ENCODE results near the gene KLF15.
"Not testable (repeated sequence)": the region's sequence is repeated elsewhere in the genome, so short reads cannot be mapped to it uniquely, and the experiment has no call there.

The KLF15 gene

DNA sequence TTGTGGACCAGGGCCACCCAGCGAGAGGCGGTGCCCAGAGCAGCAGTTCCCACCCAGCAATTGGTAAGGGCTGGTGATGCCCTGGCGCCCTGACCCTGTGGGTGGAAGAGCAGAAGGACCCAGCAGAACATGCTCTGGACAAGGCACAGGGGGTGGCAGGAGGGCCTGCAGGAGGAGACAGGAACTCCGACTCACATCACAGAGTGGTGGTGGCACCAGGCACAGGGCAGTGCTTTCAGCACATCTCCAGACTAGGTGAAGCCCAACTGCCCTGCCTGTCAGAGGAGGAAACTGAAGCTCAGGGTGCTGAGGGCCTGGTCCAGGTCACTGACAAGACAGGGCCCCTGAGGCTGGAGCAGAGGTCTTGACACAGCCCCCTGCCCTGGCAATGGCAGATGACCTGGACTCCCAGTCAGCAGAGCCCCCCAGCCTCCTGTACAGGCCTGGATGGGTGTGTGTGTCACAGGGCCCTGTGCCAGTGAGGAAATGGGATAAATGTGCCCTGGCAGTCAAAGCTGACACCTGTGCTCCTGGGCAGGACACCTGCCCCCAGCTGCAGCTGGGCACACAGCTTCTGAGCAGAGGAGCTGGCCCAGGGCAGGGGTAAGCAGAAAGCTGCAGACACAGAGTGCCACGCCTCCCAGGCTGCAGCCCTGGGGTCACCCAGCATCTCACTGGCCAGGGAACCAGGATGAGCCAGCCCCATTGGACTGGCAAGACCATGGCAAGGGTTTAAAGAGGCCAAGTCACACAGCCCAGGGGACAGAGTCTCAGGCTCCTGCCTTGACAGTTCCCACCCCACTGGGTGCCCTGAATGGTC lies 11.4 kb downstream of the KLF15 start:
- no peak for DNase-seq

DNA sequence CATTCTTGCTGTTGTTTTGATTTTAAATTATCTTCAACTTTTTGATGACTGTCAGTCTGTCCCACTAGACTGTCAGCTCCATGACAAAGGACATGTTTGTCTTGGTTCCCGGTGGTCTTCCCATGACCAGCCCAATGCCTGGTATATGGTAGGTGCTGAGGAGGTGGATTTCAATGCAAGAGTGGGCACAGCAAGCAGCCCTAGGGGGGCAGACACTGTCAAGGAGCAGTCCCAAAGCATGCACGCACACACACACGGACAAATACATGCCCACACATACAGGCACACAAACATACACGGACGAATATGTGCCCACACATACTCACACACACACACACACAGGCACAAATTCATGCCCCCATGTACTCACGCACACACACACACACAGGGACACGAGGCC lies 12.0 kb downstream of the KLF15 start:
- DNase-seq = no peak

DNA sequence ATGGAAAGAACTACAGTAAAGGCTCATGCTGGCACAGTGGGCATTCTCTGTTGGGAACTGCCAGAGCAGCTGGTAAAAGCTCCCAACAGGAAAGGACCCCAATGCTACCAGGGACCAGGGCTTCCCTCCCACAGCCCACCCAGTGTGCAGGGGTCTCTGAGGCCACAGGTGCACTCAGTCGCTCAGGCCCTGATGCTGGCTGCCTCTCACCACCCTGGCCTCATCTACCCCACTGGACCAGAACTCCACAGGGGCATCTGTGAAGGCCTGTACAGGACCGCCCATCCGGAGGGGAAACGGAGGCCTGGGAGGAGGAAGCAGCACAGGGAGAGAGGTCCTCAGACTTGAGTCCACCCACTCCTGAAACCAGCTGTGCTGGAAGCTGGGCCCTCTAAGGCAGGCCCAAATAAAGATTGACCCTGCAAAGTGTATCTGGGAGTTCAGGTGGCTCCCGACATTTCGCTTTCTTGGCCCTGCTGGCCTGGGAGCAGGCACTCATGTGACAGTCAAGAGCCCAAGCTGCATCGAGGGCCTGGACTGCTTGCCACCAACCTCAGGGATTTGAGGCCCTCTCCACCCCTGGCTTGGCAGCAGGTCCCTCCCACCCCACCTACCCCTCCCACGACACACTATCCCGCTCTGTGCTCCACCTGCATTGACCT lies 12.7 kb downstream of the KLF15 start:
- no peak for DNase-seq

DNA sequence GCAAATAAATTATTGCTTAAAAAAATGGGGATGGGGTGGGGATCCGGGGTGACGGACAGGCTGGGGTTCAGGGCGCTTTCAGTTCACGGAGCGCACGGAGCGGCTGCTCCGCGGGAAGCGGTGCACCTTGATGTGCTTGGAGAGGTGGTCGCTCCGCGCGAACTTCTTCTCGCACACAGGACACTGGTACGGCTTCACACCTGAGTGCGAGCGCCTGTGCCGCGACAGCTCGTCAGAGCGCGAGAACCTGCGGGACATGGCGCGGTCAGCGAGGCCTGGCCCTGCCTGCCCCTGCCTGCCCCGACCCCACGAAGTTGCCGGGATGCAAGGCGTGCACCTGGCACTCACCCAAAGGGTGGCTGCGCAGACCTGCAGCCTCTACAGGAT lies 13.6 kb downstream of the KLF15 start:
- no peak for DNase-seq

DNA sequence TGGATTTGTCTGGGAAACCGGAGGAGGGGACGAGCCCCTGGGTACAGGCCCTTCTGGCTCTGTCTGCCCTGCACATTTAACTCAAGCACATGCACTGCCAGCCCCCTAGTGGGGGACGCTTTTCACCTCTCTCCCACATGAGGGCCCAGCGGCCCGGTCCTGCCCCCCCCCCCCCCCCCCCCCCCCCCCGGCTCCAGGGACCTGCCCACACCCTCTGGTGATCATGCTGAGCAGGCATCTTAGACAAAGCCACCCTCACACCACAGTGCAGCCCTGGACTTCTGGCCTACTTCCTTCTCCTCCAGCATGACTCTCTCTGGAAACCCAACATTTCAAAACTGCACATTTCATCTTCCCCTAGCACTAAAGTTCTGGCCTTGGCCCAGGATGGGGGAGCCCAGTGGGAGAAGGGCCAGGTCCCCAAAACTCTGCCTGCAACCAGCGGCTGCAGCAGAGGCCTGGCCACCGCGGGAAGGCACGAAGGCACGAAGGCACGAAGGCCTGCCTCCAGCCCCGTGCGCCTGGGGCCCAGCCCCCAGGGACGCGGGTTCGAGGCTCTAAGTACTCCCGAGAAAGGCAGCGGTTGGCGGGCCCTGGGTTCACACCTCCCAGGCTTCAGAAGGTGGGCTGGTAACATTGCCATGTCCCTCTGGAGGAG lies 14.1 kb downstream of the KLF15 start:
- DNase-seq = no peak

DNA sequence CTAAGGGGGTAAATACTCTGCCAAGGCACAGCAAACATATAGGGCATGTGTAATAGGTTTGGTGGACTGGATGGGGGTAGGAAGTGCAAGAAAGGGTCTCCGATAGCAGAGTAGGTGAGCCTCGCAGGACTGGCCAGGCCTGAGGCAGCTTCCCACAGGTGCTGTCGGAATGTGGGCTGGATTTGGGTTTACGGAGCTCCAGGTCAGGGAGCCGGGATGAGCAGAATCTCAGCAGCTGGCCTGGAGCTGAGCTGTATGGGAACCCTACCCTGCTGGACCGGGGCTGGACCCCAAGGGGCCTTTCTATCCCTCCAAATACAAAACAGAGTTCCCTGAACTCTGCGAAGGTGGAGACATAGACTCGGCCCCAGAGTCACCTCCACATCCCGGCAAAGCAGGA lies 15.0 kb downstream of the KLF15 start:
- DNase-seq = no peak

DNA sequence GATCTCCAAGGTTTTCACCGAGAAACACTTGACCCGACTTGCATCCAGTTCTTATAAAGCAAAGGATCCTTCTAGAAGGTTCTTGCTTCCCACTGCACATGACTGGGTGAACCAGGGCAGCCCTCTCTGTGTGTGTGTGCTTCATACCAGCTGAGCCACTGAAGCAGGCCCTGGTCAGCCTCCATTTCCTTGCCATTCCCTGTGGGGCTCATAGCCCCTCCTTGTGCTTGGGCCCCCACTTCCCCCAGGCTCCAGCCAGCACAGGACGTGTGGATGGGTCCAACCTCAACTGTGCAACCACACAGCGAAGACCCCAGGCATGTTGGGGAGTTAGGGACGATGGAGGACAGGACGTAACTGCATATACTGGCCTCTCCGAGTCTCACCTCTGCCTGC lies 15.5 kb downstream of the KLF15 start:
- no peak for DNase-seq

DNA sequence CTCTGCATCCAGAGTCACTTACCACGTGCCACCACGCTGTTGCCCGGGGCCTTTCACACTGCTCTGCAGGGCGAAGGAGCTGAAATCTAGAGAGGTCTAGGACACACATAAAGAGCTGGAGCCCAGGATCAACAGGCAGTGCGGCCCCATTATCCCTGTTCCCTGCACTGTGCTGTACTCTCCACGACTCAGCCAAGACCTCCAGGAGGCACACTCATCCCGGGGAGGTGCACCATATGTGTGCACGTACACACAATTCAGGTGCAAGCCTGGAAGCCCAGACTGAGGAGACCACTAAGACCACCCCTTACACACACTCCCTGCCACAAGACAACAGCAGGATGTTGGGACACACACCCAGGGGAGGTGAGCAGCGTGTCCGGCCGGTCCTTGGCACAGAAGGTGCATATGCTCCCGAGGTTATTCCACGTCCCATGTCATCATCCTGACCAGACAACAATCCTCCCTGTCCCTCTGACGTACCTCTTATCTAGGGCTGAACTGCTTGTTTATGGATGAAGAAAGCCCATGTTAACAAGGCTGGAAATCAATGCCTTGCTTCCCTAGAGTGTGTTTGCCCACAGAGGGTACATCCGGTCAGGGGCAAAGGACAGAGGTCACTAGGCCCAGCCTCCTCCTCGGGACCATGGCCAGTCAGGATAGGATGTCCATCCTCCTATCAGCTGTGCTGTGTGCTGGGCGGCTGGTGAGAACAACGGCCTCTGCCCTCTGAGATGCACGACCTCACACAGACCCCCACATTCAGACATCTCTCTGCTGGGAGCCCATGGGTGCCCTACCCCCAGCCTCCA lies 16.1 kb downstream of the KLF15 start:
- DNase-seq = no peak

DNA sequence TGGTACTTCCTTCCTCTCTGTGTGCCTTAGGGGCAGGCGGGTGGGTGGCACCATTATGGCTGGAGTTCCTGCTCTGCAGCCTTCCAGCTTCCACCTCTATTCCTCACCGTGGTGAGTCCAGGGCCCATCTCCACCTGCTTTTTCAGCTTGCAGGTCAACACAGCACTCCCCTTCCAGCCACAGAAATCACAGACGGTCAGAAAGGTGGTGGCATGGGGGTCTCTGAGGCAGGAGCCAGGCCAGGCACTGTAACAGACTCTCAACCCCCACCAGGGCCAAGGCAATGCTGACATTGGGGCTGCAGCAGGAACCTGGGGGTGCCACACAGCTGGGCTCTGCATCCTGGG lies 16.6 kb downstream of the KLF15 start:
- no peak for DNase-seq

DNA sequence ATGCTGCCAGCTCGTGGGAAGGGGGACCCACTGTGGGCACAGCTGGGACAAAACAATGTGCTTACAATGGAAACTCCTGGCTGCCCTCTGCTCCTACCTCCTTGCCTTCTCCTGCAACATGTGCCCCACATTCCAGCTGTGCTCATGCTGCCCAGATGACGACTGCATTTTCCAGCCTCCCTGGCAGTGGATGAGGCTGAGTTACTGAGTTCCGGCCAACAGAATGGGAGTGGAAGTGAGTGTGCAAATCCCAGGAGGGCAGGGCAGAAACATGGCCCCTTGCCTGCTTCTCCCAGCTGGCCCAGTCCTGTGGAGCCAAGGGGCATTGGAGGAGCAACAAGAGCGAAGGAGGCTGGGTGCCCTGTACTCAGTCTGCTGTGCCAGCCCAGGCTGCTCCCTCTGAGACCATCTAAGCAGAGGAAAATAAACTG lies 17.1 kb downstream of the KLF15 start:
- DNase-seq = no peak

DNA sequence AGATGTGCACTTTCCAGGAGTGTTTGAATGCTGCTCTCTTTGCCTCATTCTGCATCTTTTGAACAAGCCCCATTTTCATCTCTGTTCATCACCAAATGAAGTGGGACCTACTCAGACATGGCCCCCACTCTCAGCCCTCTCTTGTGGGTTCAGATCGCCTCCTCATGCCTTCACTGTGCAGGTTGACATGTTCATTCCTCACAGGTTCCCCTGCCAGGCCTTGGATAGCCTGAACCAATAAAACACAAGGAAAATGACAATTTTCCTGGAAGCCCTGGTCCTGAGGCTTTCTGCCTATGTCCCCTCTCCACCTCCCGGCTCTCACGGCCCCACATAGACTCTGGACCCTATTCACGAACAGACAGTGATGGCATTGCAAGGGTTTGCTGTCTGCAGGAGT lies 17.7 kb downstream of the KLF15 start:
- no peak for DNase-seq

DNA sequence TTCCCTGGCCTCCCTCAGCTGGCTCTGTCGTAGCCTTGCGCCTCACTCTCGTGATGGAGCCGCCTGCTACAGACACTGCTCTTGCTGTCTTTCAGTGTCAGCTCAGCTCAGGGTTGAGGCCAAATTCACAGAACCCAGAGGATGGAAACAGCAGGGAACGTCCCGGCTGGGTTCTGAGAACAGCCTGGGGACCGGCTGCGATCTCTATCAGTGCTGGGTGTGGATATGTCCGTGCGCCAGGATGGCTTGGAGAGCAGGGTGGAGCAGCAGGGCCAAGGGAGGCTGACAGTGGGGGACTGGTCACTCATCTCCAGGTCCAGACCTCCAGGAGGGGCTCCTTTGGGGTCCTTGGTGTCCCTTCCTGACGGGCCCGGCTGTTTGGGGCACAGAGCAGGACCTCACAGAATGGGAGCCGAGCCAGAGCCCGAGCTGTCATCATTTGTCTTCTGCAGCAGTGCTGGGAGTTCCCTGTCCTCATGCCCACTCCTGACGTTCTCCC lies 18.4 kb downstream of the KLF15 start:
- DNase-seq = no peak

DNA sequence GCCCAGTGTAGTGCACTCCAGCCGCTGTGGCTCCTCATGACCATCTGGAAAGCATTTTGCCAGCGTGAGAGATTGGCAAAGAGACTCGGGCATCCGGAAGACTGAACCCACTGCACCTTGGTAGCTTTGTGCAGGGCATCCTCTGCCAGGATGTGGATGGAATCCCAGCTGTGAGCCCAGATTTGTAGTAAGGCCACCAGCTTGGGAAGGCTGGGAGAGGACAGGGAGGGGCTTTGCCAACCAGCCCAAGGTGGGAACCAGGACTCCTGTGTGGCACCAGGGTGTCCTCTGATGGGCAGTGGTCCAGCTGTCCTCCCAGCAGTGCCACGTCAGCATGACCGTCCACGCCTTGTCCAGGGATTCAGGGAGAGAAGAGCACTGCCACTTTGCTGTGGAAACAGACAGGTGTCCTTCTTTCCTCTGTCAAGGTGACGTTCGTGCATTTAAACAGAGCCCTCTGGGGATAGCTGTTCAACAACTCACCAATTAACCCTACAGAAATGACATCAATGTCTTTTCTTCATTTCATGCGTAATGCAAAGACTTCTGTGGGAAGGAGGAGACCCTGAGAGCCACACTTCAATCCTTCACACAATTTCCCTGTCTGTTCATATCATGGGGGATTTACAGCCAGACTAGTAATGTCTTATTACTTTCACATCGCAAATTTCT lies 19.1 kb downstream of the KLF15 start:
- DNase-seq = no peak

DNA sequence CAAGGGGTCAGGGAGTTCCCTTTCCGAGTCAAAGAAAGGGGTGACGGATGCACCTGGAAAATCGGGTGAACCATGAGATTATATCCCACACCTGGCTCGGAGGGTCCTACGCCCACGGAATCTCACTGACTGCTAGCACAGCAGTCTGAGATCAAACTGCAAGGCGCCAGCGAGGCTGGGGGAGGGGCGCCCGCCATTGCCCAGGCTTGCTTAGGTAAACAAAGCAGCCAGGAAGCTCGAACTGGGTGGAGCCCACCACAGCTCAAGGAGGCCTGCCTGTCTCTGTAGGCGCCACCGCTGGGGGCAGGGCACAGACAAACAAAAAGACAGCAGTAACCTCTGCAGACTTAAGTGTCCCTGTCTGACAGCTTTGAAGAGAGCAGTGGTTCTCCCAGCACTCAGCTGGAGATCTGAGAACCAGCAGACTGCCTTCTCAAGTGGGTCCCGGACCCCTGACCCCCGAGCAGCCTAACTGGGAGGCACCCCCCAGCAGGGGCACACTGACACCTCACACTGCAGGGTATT lies 25.3 kb downstream of the KLF15 start:
- DNase-seq = not testable (repeated sequence)

DNA sequence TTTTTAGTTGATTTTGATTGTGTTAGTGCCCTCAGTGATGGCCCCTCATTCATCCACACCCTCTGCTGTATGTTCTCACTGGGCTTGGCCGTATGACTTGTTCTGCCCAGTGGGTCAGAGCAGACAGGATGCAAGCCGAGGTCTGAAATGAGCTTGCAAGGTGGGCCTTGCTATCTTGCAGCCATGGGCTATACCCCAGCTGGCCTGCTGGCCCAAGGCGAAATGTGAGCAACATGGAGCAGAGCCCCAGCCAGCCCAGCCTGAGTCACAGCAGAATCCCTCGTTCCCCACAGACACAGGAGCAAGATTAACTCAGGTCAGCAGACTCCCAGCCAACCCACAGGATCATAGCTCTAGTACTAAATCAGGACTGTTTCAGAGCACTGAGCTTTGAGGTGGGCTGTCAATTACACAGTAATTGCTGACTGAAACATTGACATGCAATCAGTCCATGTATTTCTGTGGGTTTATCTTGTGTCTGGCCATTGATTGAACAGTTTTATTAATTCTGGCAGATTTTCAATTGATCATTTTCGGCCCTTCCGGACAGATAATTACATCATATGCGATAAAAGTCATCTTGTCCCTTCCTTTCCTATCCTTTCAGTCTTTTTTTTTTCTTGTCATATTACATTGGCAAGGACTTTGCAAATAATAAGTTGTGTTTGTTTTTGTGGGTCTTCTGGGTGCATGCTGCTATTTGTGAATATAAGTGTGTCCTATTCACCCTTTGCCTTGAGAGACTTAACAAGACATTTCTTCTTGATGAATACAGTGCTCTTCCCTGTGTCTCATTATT lies 27.1 kb downstream of the KLF15 start:
- DNase-seq = no peak

DNA sequence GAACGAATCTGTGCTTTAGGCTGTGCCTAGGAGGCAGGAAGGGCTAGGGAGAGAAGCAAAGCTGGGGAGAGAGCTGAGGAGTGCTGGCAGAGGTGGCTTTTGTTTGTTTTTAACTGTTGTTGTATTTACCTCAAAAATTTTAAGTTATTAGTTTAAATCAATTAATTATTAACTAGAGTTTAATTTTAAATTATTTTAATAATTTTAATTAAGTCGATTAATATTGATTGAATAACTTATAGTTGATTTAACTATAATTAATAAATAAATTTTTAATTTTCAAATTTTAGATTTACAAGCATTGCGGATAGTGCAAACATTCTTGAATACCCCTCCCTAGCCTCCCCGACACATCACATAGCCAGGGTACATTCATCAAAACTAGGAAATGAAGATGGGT lies 30.6 kb downstream of the KLF15 start:
- no peak for DNase-seq

DNA sequence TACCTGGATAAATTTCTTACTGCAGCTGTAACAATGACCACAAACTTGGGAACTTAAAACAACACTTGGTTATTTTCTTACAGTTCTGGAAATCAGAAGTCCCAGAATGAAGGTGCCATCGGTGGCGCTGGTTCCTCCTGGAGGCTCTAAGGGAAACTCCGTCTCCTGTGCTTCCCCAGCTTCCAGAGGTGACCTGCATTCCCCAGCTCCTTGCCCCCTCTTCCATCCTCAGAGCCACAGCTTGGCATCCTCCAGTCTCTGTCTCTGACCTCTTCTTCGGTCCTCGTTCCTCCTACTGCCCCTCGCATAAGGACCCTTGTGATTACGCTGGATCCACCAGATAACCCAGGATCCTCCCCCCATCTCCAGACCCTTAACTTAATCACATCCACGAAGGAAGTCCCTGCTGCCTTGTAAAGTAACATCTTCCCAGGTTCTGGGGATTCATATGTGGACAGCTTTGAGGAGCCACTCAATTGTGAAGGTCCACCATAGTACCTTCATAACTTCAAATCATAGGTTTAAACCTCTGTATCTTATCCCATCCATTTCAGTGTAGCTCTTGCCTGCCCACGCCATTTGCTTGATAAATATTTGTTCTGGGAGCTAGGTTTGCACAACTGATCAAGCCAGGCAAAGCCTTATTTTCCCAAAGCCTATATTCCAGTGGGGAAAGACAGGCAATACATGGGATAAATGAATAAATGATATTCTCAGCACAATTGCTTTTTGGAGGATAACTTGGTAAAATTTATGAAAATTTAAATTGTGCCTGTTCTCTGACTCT lies 34.8 kb downstream of the KLF15 start:
- DNase-seq = no peak

DNA sequence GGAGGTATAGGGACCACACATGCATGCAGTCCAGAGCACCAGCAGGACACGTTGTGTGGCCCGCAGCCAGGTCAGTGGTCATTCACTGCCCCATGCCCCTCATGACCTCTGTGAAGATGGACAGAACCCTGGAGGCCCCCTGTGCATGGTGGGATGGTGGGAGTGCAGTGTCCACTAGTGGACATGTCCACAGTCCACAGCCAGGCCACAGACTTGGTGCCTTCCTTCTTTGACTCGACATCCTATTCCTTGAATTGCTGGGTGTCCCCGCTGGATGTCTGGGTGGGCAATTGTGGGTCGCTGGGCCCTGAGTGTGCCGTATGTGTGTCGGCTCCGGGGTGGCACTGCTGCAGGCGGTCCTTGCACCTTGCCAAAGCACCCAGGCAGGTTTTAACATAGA lies 35.7 kb downstream of the KLF15 start:
- no peak for DNase-seq

DNA sequence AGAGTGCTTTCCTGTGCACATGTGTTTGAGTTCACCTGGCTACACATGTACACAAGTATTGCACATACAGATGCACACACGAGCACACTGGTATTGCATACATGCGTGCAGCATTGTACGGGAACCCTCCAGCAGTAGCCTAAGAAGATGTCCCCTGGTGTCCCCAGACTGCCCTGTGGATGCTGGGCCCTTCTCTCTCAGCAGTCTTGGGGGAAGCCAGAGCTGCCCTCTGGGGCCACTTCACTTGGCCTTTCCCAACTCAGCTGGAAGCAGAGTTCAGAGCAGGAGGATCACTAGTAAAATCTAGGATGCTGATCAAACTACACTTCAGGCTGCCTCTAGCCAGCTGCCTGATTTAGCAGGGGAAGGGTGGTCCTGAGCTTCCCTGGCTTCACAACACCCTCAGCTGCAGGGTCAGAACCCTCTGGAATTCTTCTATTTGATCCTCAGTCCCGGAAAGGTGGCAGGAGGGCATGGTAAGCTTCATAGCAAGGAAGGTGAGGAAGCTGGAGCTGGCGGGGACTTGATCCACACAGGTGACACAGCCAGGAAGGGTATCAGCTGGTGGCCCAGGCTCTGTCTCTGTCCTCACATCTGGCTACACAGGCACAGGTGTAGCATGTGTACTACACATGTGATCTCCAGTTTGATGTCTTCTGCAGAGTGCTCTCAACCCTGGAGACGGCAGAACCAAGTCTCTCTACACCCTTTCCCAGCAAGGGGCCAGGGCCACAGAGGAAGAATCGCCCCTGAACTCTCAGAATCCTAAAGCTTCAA lies 36.5 kb downstream of the KLF15 start:
- no peak for DNase-seq

Data from stimulated activated CD4-positive, alpha-beta T cell treated with anti-CD3 and anti-CD28 coated beads, Interleukin-4, amount 100 ng/mL, for 1 hour (primary cell).